ENCODE measurements around the gene PHACTR4. TPM values are rescaled to one million over a fixed set of nuclear protein-coding genes. Genes with fewer than 3 reads are reported as not detected.

The PHACTR4 gene
- total and polyA plus RNA-seq, 2 donors (not counting 3 experiments of a cell fraction or from before 2014, with no cell fraction given): 25.4 to 61.0 TPM

GRCh38 chr1:28341591-28341990 is 27.9 kb upstream of the PHACTR4 start:
- ChIA-PET POLR2A (no interaction called here), CTCF (interaction anchor here (1.2 kb wide), 1 partner anchor 93 kb away, joined by 4 read pairs; no protein-coding TSS in a partner anchor)
- no peak overlapping the region for H3K9ac ChIP-seq (replicated peaks; ENCODE audit: extremely low read depth, insufficient read depth, low read length)
- H3K9me1 ChIP-seq (replicated peaks; ENCODE audit: control insufficient read depth, extremely low read depth, insufficient read depth, low read length): no peaks in the 10 kb centered on the region
- no peaks in the 10 kb centered on the region for H4K20me1 ChIP-seq (replicated peaks; ENCODE audit: control insufficient read depth, extremely low read depth, insufficient read depth, low read length)
- H3K27ac ChIP-seq (ENCODE audit: insufficient read depth, low read depth, low read length): no peak overlapping the region
- no peaks in the 10 kb centered on the region for H3K36me3 ChIP-seq (ENCODE audit: control insufficient read depth in 2 of 2, extremely low read depth in 1 of 2, insufficient read depth in 2 of 2, low read length in 2 of 2)
- DNase-seq (ENCODE audit: low read depth, low spot score) (no peak), FAIRE-seq (no peak)
- H3K4me2 ChIP-seq (ENCODE audit: insufficient read depth, low read length): no peak overlapping the region
- dilution Hi-C loops (cut with MboI; ENCODE audit: extremely low pct_ligation_motif_present, low sequenced_read_pairs): no loop called here
- intact Hi-C loops (cut with micrococcal nuclease): no loop called here
- no peaks in the 10 kb centered on the region for H3K27me3 ChIP-seq (ENCODE audit: control insufficient read depth in 2 of 2, insufficient read depth in 2 of 2, low read length in 2 of 2)
- no peak overlapping the region for H2AFZ ChIP-seq (ENCODE audit: low read depth, low read length)
- no peaks in the 10 kb centered on the region for H3K9me3 ChIP-seq (replicated peaks; ENCODE audit: control insufficient read depth, insufficient read depth, low read length)
- H3K4me1 ChIP-seq (ENCODE audit: control insufficient read depth, extremely low read depth, insufficient read depth, low read length): peaks cover 7% of the 10 kb centered on the region
- TF ChIP-seq POLR2AphosphoS5 (IDR thresholded peaks at IDR 0.05; ENCODE audit: insufficient read depth, low read depth, low read length): no peak
- TF ChIP-seq MAX (IDR thresholded peaks at IDR 0.05; ENCODE audit: insufficient read depth, insufficient read length): no peak
- TF ChIP-seq CTCF (IDR thresholded peaks at IDR 0.05; ENCODE audit: extremely low read depth in 1 of 2, insufficient read depth in 1 of 2, low read depth in 1 of 2, low read length in 2 of 2): no peak
- TF ChIP-seq POLR2A (IDR thresholded peaks at IDR 0.05; ENCODE audit: low read depth, low read length): no peak
- no TSS peak for BruUV-seq (replicated peaks)
- H3K4me3 ChIP-seq (replicated peaks in 1 of 3; ENCODE audit: insufficient read depth in 1 of 3, low read depth in 1 of 3, low read length in 3 of 3): no peak overlapping the region
- H3K79me2 ChIP-seq (ENCODE audit: control insufficient read depth, insufficient read depth, low read length): no peaks in the 10 kb centered on the region

- H3K9me1 ChIP-seq (replicated peaks; ENCODE audit: control insufficient read depth, extremely low read depth, insufficient read depth, low read length): no peaks in the 10 kb centered on the region
- dilution Hi-C loops (cut with MboI; ENCODE audit: extremely low pct_ligation_motif_present, low sequenced_read_pairs): no loop called here
- no peaks in the 10 kb centered on the region for H3K36me3 ChIP-seq (ENCODE audit: control insufficient read depth in 2 of 2, extremely low read depth in 1 of 2, insufficient read depth in 2 of 2, low read length in 2 of 2)
- H4K20me1 ChIP-seq (replicated peaks; ENCODE audit: control insufficient read depth, extremely low read depth, insufficient read depth, low read length): no peaks in the 10 kb centered on the region
- H2AFZ ChIP-seq (ENCODE audit: low read depth, low read length): no peak overlapping the region
- no peak overlapping the region for H3K27ac ChIP-seq (ENCODE audit: insufficient read depth, low read depth, low read length)
- no TSS peak for BruUV-seq (replicated peaks)
- H3K9me3 ChIP-seq (replicated peaks; ENCODE audit: control insufficient read depth, insufficient read depth, low read length): no peaks in the 10 kb centered on the region
- no peaks in the 10 kb centered on the region for H3K79me2 ChIP-seq (ENCODE audit: control insufficient read depth, insufficient read depth, low read length)
- H3K27me3 ChIP-seq (ENCODE audit: control insufficient read depth in 2 of 2, insufficient read depth in 2 of 2, low read length in 2 of 2): no peaks in the 10 kb centered on the region
- ChIA-PET CTCF (interaction anchor here (1.1 to 1.6 kb wide), 3 partner anchors 14 to 95 kb away, joined by 5 to 6 read pairs (median 5); partner anchors contain the start of gene MED18), POLR2A (no interaction called here)
- TF ChIP-seq MYC (IDR thresholded peaks at IDR 0.05; ENCODE audit: low read depth, low read length) (no peak), JUN (IDR thresholded peaks at IDR 0.05; ENCODE audit: borderline replicate concordance, insufficient read depth, insufficient read length, low read depth) (no peak), FOS (IDR thresholded peaks at IDR 0.05; ENCODE audit: borderline replicate concordance, insufficient read depth, low read length) (no peak), MAX (IDR thresholded peaks at IDR 0.05; ENCODE audit: insufficient read depth, insufficient read length) (no peak), CTCF (IDR thresholded peaks at IDR 0.05; ENCODE audit: extremely low read depth in 1 of 2, insufficient read depth in 1 of 2, low read depth in 1 of 2, low read length in 2 of 2) (no peak)
- H3K4me3 ChIP-seq (replicated peaks in 1 of 3; ENCODE audit: insufficient read depth in 1 of 3, low read depth in 1 of 3, low read length in 3 of 3): no peak overlapping the region
- no peak overlapping the region for H3K4me2 ChIP-seq (ENCODE audit: insufficient read depth, low read length)
- FAIRE-seq (no peak), DNase-seq (ENCODE audit: low read depth, low spot score) (no peak)
- intact Hi-C loops (cut with micrococcal nuclease): no loop called here
- no peak overlapping the region for H3K9ac ChIP-seq (replicated peaks; ENCODE audit: extremely low read depth, insufficient read depth, low read length)
- peaks cover 8% of the 10 kb centered on the region for H3K4me1 ChIP-seq (ENCODE audit: control insufficient read depth, extremely low read depth, insufficient read depth, low read length)
Measured at GRCh38 chr1:28343405-28343804, 26.1 kb upstream of the PHACTR4 start.

Data from endothelial cell of umbilical vein (primary cell).